ENCODE measurements around the gene GRIK3. TPM values are rescaled to one million over a fixed set of nuclear protein-coding genes. Genes with fewer than 3 reads are reported as not detected.

Gene GRIK3
- total and polyA plus RNA-seq, 2 of the 8 experiments (the other 6 are each of a cell fraction or from before 2014, with no cell fraction given), result 2.1 to 3.4 TPM

DNA sequence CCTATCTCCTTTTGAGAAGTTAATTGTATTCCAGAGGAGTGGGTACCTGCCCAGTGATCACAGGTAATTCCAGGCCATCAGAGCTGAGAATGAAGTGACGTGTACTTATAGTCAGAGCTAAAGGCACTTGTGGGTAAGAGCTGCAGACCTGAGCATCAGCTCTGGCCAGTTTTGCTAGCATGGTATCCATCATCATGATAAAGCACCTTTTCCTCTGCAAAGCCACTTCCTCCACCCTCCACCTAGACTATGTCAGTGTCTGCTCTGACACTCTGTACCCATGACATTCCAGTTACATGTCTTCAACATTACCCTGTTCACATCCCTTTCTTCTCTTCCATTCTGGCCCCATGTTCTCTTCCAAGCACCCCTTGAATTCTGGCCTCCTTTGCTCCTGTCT lies 157.3 kb downstream of the GRIK3 start:
- no peak overlapping the region for H2AK5ac ChIP-seq (ENCODE audit: low read depth, low read length)
- no peak overlapping the region for H4K91ac ChIP-seq (replicated peaks; ENCODE audit: insufficient read length, low read length)
- no peak overlapping the region for H2BK15ac ChIP-seq (ENCODE audit: low read length)
- no peaks in the 10 kb centered on the region for H3K23me2 ChIP-seq (ENCODE audit: low read depth, low read length)
- no peak overlapping the region for H3K4ac ChIP-seq (replicated peaks; ENCODE audit: insufficient read length, low read depth, low read length)
- no peak overlapping the region for H4K8ac ChIP-seq (ENCODE audit: extremely low read depth, insufficient read depth, low read length)
- H2AFZ ChIP-seq (ENCODE audit: low read length), result no peak overlapping the region
- no peak overlapping the region for H3K27ac ChIP-seq (ENCODE audit: low read depth, low read length)
- no peak overlapping the region for H2BK5ac ChIP-seq (ENCODE audit: low read depth, low read length)
- H3K4me1 ChIP-seq (replicated peaks in 1 of 4; ENCODE audit: control insufficient read depth in 3 of 4, insufficient read depth in 4 of 4, low read length in 3 of 4), result no peaks in the 10 kb centered on the region
- H3K9me3 ChIP-seq (ENCODE audit: insufficient read depth in 2 of 2, low read depth in 1 of 2, low read length in 1 of 2), result peaks cover 0 to 2% of the 10 kb centered on the region in 2 experiments; a peak in 1 of 4 replicates
- no peak overlapping the region for H2BK12ac ChIP-seq (ENCODE audit: low read depth, low read length)
- H3K4me2 ChIP-seq (ENCODE audit: insufficient read depth in 1 of 2, low read depth in 2 of 2, low read length in 2 of 2), result no peak overlapping the region
- H2BK120ac ChIP-seq (replicated peaks; ENCODE audit: low read depth, low read length), result no peak overlapping the region
- no peaks in the 10 kb centered on the region for H3K27me3 ChIP-seq (replicated peaks in 1 of 4; ENCODE audit: control insufficient read depth in 3 of 4, extremely low read depth in 1 of 4, insufficient read depth in 3 of 4, low read length in 3 of 4)
- H3K14ac ChIP-seq (ENCODE audit: insufficient read length), result no peak overlapping the region
- ChIA-PET CTCF (ENCODE audit: partially characterized antibody) (interaction anchor here (0.6 to 12.9 kb wide), 3 partner anchors 12 to 165 kb away, joined by 3 to 111 read pairs (median 3); no protein-coding TSS in a partner anchor), POLR2A (ENCODE audit: partially characterized antibody) (interaction anchor here (0.6 kb wide), 1 partner anchor 443 kb away, joined by 3 read pairs; no protein-coding TSS in a partner anchor)
- no peak overlapping the region for H3K23ac ChIP-seq (ENCODE audit: insufficient read length)
- H3K56ac ChIP-seq (replicated peaks; ENCODE audit: insufficient read length, low read depth, low read length), result no peak overlapping the region
- no peaks in the 10 kb centered on the region for H3K79me2 ChIP-seq (ENCODE audit: control insufficient read depth in 1 of 2, insufficient read depth in 2 of 2, low read length in 2 of 2)
- no peaks in the 10 kb centered on the region for H3K36me3 ChIP-seq (ENCODE audit: control insufficient read depth in 2 of 4, insufficient read depth in 4 of 4, low read length in 3 of 4)
- no peaks in the 10 kb centered on the region for H3K79me1 ChIP-seq (ENCODE audit: low read depth, low read length)
- no peak overlapping the region for H2BK20ac ChIP-seq (ENCODE audit: low read length)
- DNase-seq (ENCODE audit: low read depth in 1 of 2, low spot score in 2 of 2) (no peak), FAIRE-seq (no peak)
- no peak overlapping the region for H3K18ac ChIP-seq (ENCODE audit: extremely low read depth, low read length)
- WGBS, 2 experiments (ENCODE audit: extremely low coverage in 1 of 2, insufficient coverage in 1 of 2, insufficient read length in 1 of 2, insufficient replicate concordance in 2 of 2, low coverage in 1 of 2, low lambda C conversion rate in 2 of 2, missing lambda C conversion rate in 1 of 2), result 81% methylated on average over 1 of the region's 1 CpG; no CpG with 5 or more reads in 1 of the 2 experiments
- peaks cover 0 to 2% of the 10 kb centered on the region in 2 experiments for H4K20me1 ChIP-seq (replicated peaks in 1 of 2; ENCODE audit: control insufficient read depth in 1 of 2, insufficient read depth in 2 of 2, low read length in 2 of 2)
- no peak overlapping the region for H4K5ac ChIP-seq (ENCODE audit: insufficient read length, low read depth, low read length)
- no peak overlapping the region for H3K9ac ChIP-seq (replicated peaks in 1 of 4; ENCODE audit: extremely low read depth in 1 of 4, low read depth in 3 of 4, low read length in 3 of 4)
- H3K4me3 ChIP-seq (ENCODE audit: extremely low read depth in 1 of 4, insufficient read depth in 2 of 4, low read depth in 3 of 4, low read length in 4 of 4), result no peak overlapping the region
- TF ChIP-seq SIRT6 (IDR thresholded peaks at IDR 0.05; ENCODE audit: low read length) (no peak), CTBP2 (IDR thresholded peaks at IDR 0.05; ENCODE audit: borderline replicate concordance, insufficient read depth, insufficient read length, low read length) (no peak), ZNF274 (IDR thresholded peaks at IDR 0.05; ENCODE audit: borderline replicate concordance, extremely low read depth, low read length) (no peak), HDAC6 (IDR thresholded peaks at IDR 0.05; ENCODE audit: low read depth, low read length) (no peak), SRF (IDR thresholded peaks at IDR 0.05; ENCODE audit: low read depth, low read length) (no peak)
